MCF 10A (cell line): ENCODE results near the gene PTPRG. TPM values are rescaled to one million over a fixed set of nuclear protein-coding genes. Genes with fewer than 3 reads are reported as not detected.
A peak's percentile ranks its signal among the peaks of the same experiment; 100 is the strongest.

Experiments
- BruUV-seq: library from RNA; stranded (reverse); fragments of 400-500 nt; replicated peaks from 2 replicates; lab custom pipeline; 2021; lab: Mats Ljungman, UMichigan
- CTCF ChIA-PET: fragments of 300-600 bp; sonication (Branson Sonifier 250); formaldehyde crosslinking; extraction: SDS; loops from one replicate; lab custom pipeline; 2021; ENCODE audit warnings: antibody characterized with exemption, inconsistent platforms; lab: Yijun Ruan, JAX
- POLR2A ChIA-PET: fragments of 300-600, 350-650 bp; sonication (Branson Sonifier 250); formaldehyde crosslinking; extraction: SDS; loops from one replicate; lab custom pipeline; 2020; ENCODE audit warnings: antibody characterized with exemption, inconsistent platforms; lab: Yijun Ruan, JAX
- DNase-seq: peaks from one replicate; pipeline ENCODE4 v3.0.0-alpha.2; 2018; ENCODE audit not compliant: unreplicated experiment
- H3K27ac Mint-ChIP-seq: one replicate; pipeline ENCODE4 v1.8.0; 2022; ENCODE audit warnings: mild to moderate bottlenecking, low read depth, mixed read lengths; ENCODE audit not compliant: unreplicated experiment
- H3K27me3 Mint-ChIP-seq: one replicate; pipeline ENCODE4 v1.8.0; 2022; ENCODE audit warnings: mixed read lengths; ENCODE audit not compliant: insufficient read depth, unreplicated experiment
- H3K36me3 Mint-ChIP-seq: one replicate; pipeline ENCODE4 v1.8.0; 2022; ENCODE audit warnings: mild to moderate bottlenecking, moderate library complexity, mixed read lengths; ENCODE audit not compliant: insufficient read depth, unreplicated experiment
- H3K4me1 Mint-ChIP-seq: one replicate; pipeline ENCODE4 v1.8.0; 2022; ENCODE audit warnings: mixed read lengths; ENCODE audit not compliant: insufficient read depth, unreplicated experiment
- H3K4me3 Mint-ChIP-seq: one replicate; pipeline ENCODE4 v1.8.0; 2022; ENCODE audit warnings: mild to moderate bottlenecking, moderate library complexity, mixed read lengths; ENCODE audit not compliant: unreplicated experiment
- H3K9me3 Mint-ChIP-seq: one replicate; pipeline ENCODE4 v1.8.0; 2022; ENCODE audit warnings: mixed read lengths; ENCODE audit not compliant: unreplicated experiment
- intact Hi-C: fragments of 100-400 bp; cut with micrococcal nuclease; formaldehyde crosslinking; loops from 2 replicates; pipeline ENCODE4 v1.14.1; 2022
- total RNA-seq: library from RNA; stranded (reverse); gene quantifications from 2 replicates; pipeline ENCODE4 v1.2.3, GENCODE V29; 2022
- TF ChIP-seq, protein P1 (sequence below): fragments of 200-600 bp; IDR thresholded peaks from one replicate; pipeline ENCODE4 v1.8.0; 2022; ENCODE audit warnings: antibody characterized with exemption, mild to moderate bottlenecking; ENCODE audit not compliant: unreplicated experiment

The PTPRG gene
- total RNA-seq, 1 experiment from 2014 or later: 54.5 TPM

DNA sequence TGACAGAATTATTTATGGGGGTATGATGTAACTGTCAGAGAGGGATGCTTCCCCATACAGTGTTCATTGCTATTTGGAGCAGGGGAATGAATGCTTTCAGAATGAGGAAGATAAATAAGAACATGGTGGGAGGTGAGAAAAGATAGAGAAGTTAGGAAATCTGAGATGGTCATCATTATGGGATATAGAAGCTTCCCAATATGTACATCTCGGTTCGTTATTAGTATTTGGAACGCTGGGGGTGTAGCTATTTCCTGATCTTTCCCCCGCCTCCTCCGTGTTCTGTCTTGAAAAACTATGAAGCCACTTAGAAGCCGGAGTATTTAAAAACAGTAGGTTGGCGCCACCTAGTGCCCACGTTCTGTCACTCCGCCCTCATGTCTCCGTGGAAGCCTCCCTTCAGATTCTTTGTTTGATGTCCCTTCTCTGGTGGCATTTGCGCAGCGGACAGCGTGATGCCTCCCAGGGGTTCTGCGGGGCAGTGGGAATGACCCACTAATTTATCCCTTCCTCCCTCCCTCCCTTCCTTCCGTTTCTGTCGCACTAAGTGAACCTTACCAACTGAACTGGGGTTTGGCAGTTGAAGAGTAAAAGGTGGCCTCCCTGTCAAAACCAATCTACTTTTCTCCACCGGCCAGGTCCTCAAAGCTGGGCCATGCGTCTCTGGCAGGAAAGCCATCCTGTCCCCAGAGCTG is 627.5 kb downstream of the PTPRG start:
- ChIA-PET POLR2A (interaction anchor here (0.7 to 1.2 kb wide), 3 partner anchors 16 to 220 kb away, joined by 3 to 4 read pairs (median 3); no protein-coding TSS in a partner anchor), CTCF (interaction anchor here (0.5 to 6.2 kb wide), 67 partner anchors 8 to 1606 kb away, joined by 3 to 135 read pairs (median 4); no protein-coding TSS in a partner anchor)
- H3K36me3 Mint-ChIP-seq: peaks cover 34% of the 10 kb centered on the region
- intact Hi-C loops: loop anchor here (1.0 to 10.0 kb wide), 7 partner anchors 134 to 1604 kb away; partner anchors contain the start of genes FHIT and PTPRG
- no peak overlapping the region for H3K4me3 Mint-ChIP-seq
- TF ChIP-seq, protein P1, sequence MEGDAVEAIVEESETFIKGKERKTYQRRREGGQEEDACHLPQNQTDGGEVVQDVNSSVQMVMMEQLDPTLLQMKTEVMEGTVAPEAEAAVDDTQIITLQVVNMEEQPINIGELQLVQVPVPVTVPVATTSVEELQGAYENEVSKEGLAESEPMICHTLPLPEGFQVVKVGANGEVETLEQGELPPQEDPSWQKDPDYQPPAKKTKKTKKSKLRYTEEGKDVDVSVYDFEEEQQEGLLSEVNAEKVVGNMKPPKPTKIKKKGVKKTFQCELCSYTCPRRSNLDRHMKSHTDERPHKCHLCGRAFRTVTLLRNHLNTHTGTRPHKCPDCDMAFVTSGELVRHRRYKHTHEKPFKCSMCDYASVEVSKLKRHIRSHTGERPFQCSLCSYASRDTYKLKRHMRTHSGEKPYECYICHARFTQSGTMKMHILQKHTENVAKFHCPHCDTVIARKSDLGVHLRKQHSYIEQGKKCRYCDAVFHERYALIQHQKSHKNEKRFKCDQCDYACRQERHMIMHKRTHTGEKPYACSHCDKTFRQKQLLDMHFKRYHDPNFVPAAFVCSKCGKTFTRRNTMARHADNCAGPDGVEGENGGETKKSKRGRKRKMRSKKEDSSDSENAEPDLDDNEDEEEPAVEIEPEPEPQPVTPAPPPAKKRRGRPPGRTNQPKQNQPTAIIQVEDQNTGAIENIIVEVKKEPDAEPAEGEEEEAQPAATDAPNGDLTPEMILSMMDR: peak; percentile 72
- H3K4me1 Mint-ChIP-seq: peaks cover 15% of the 10 kb centered on the region
- peak; percentile 70 for DNase-seq
- no peaks in the 10 kb centered on the region for H3K9me3 Mint-ChIP-seq
- no peak overlapping the region for H3K27ac Mint-ChIP-seq
- H3K27me3 Mint-ChIP-seq: no peaks in the 10 kb centered on the region
- BruUV-seq: no TSS peak

DNA sequence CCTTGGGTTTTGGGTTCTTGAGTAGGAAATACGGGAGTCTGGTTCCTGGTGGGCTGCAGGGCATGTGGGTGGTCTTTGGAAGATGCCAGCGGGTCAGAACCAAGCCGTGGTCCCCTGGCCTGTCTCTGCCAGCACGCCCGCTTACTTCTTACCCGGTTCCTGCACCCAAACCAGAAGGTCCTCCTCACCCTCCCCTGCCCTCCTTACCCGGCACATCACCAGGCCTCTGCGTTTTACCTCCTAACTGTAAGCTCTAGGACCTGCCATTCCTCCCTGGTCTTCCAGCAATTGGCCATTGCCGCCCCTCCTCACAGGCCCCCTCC is 628.0 kb downstream of the PTPRG start:
- ChIA-PET CTCF (interaction anchor here (0.5 to 6.2 kb wide), 38 partner anchors 9 to 1606 kb away, joined by 3 to 135 read pairs (median 4); no protein-coding TSS in a partner anchor), POLR2A (interaction anchor here (1.2 kb wide), 1 partner anchor 45 kb away, joined by 3 read pairs; no protein-coding TSS in a partner anchor)
- no TSS peak for BruUV-seq
- TF ChIP-seq, protein P1: no peak
- Mint-ChIP-seq H3K36me3 (peaks cover 38% of the 10 kb centered on the region), H3K9me3 (no peaks in the 10 kb centered on the region), H3K4me3 (no peak overlapping the region), H3K4me1 (peaks cover 14% of the 10 kb centered on the region), H3K27ac (no peak overlapping the region), H3K27me3 (no peaks in the 10 kb centered on the region)
- intact Hi-C loops: loop anchor here (2.0 to 10.0 kb wide), 6 partner anchors 135 to 1605 kb away; partner anchors contain the start of genes FHIT and PTPRG
- DNase-seq: no peak

DNA sequence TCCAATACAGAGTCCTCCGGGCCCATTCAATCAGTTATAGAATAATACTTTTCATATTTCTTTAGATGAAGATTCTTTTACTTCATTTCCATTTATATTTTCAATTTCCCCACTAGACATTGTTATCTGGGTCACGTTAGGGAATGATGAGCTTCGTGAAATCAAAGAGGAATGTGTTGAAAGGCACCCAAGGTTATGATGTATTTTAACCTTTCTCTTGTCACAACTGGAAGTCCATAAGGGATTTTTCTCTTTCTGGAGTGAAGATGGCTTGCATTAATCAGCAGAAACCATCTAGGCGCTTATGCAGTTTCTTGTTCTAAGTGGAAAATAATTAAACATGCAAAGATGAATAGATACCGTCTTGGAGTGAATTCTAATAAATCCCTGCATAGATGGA is 631.5 kb downstream of the PTPRG start:
- no TSS peak for BruUV-seq
- Mint-ChIP-seq H3K4me3 (no peak overlapping the region), H3K9me3 (no peaks in the 10 kb centered on the region), H3K4me1 (peaks cover 8% of the 10 kb centered on the region), H3K27me3 (no peaks in the 10 kb centered on the region), H3K36me3 (peaks cover 38% of the 10 kb centered on the region), H3K27ac (no peak overlapping the region)
- DNase-seq: no peak
- POLR2A ChIA-PET: no interaction called here
- TF ChIP-seq, protein P1: no peak
- intact Hi-C loops: no loop called here
- CTCF ChIA-PET: interaction anchor here (0.6 to 1.9 kb wide), 5 partner anchors 11 to 1601 kb away, joined by 3 to 6 read pairs (median 3); no protein-coding TSS in a partner anchor

DNA sequence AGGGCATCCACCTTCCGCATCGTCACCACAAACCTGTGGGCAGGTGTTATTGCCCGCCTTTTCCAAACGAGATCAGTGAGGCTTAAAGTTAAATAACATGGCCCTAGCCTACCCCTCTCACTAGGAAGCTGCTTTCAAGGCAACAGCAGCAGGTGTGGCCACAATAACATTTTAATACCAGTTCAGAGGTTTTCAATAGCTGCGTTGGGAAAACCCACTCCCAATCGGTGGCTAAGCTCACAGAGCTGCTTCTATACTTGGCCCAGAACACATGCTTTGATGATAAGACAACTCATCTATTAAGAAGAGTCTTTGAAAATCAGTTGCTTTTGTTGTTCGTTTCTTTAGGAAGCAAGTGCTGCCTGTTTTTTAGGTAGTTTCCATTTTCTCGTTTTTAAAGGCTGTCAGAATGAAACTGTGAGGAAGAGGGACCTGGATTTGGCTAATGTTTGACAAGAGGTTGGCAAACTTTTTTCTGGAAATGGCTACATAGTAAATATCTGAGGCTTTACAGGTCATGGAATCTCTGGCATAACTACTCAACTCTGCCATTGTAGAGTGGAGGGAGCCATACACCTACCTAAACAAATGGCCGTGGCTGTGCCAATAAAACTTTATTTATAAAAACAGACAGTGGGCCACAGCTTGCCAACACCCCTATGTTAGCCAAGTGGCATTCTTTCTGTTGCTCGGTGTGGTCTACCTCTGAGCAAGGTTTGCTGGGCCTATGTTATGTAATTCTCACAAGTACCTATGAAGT is 632.4 kb downstream of the PTPRG start:
- H3K36me3 Mint-ChIP-seq: peaks cover 38% of the 10 kb centered on the region
- H3K9me3 Mint-ChIP-seq: no peaks in the 10 kb centered on the region
- H3K4me1 Mint-ChIP-seq: peaks cover 3% of the 10 kb centered on the region
- no peak overlapping the region for H3K4me3 Mint-ChIP-seq
- no TSS peak for BruUV-seq
- POLR2A ChIA-PET: no interaction called here
- TF ChIP-seq, protein P1: no peak
- CTCF ChIA-PET: interaction anchor here (0.6 to 1.3 kb wide), 7 partner anchors 9 to 629 kb away, joined by 3 to 4 read pairs (median 3); no protein-coding TSS in a partner anchor
- H3K27ac Mint-ChIP-seq: no peak overlapping the region
- DNase-seq: no peak
- no peaks in the 10 kb centered on the region for H3K27me3 Mint-ChIP-seq
- intact Hi-C loops: no loop called here
